HCT116 (cell line): ENCODE results near the gene CDCP2. TPM values are rescaled to one million over a fixed set of nuclear protein-coding genes. Genes with fewer than 3 reads are reported as not detected.

ENCODE experiments used
- ATAC-seq: fragments of 200-7000 bp; cut with Tn5 transposase; 2 replicates; pipeline ENCODE4 v1.9.1; 2020; ENCODE audit warnings: mild to moderate bottlenecking, moderate library complexity
- BruUV-seq: library from RNA; stranded (reverse); fragments of 400-500 nt; replicated peaks from 2 replicates; lab custom pipeline; 2021; lab: Mats Ljungman, UMichigan
- CTCF ChIA-PET: fragments of 300-600 bp; sonication (Branson Sonifier 250); formaldehyde crosslinking; loops from one replicate; lab custom pipeline; 2021; ENCODE audit warnings: antibody characterized with exemption; lab: Charles Lee
- POLR2A ChIA-PET: fragments of 300-600, 350-600 bp; sonication (Branson Sonifier 250); formaldehyde crosslinking; loops from one replicate; lab custom pipeline; 2021; ENCODE audit warnings: antibody characterized with exemption; lab: Charles Lee
- RAD21 ChIA-PET, 2 experiments: fragments of 300-600 bp; sonication (Branson Sonifier 250); formaldehyde crosslinking; loops; one replicate each; lab custom pipeline; 2023; ENCODE audit warnings: low total read pairs in 2 of 2; ENCODE audit not compliant: uncharacterized antibody in 2 of 2, unreplicated experiment in 2 of 2, low non-redundant PET in 1 of 2; lab: Charles Lee
- DNase-seq: peaks from one replicate; pipeline ENCODE4 v3.0.0-alpha.2; 2010; ENCODE audit warnings: low read depth, low spot score
- H2AFZ ChIP-seq: fragments of 200-600 bp; shearing (Covaris generic), sonication (generic); 2 replicates; pipeline ENCODE4 v1.6.1; 2017; ENCODE audit warnings: low read depth, mixed run types, mixed read lengths, antibody characterized with exemption, low read length; ENCODE audit not compliant: poor library complexity, severe bottlenecking
- H3K27ac ChIP-seq: 2 replicates; pipeline ENCODE4 v1.5.1; 2012; ENCODE audit warnings: low read depth, low read length
- H3K27me3 ChIP-seq: fragments of 200-600 bp; sonication (generic); 2 replicates; pipeline ENCODE4 v1.6.1; 2016; ENCODE audit warnings: mixed run types, low read length, mixed read lengths; ENCODE audit not compliant: insufficient read depth
- H3K36me3 ChIP-seq, 2 experiments: fragments of 200-500 bp in 1 of 2; fragments of 200-600 bp in 1 of 2; sonication (Bioruptor generic) in 1 of 2; sonication (generic) in 1 of 2; 2 replicates each; pipeline versions ENCODE4 v1.5.1 to v1.6.1; 2014 to 2016; ENCODE audit warnings: low read length in 2 of 2, inconsistent platforms in 1 of 2, mixed read lengths in 1 of 2, mixed run types in 1 of 2; ENCODE audit not compliant: insufficient read depth in 2 of 2, control insufficient read depth in 1 of 2
- H3K4me1 ChIP-seq, 2 experiments: fragments of 200-600 bp in 1 of 2; sonication (generic) in 1 of 2; 2 replicates each; pipeline versions ENCODE4 v1.5.1 to v1.6.1; 2012 to 2017; ENCODE audit warnings: low read length in 2 of 2, inconsistent platforms in 1 of 2, mild to moderate bottlenecking in 1 of 2, mixed read lengths in 1 of 2, mixed run types in 1 of 2, moderate library complexity in 1 of 2; ENCODE audit not compliant: insufficient read depth in 2 of 2, control insufficient read depth in 1 of 2
- H3K4me2 ChIP-seq: fragments of 200-600 bp; sonication (generic); 2 replicates; pipeline ENCODE4 v1.6.1; 2017; ENCODE audit warnings: mixed run types, low read length, mixed read lengths
- H3K4me3 ChIP-seq, 2 experiments: fragments of 200-600 bp in 1 of 2; sonication (generic) in 1 of 2; replicated peaks in 1 of 2; 2 replicates each; pipeline ENCODE4 v1.5.1; 2011 to 2016; ENCODE audit warnings: low read length in 2 of 2, control low read depth in 1 of 2, low read depth in 1 of 2, mild to moderate bottlenecking in 1 of 2, mixed read lengths in 1 of 2, mixed run types in 1 of 2
- H3K79me2 ChIP-seq: fragments of 200-600 bp; sonication (generic); 2 replicates; pipeline ENCODE4 v1.6.1; 2017; ENCODE audit warnings: mild to moderate bottlenecking, mixed run types, low read length, moderate library complexity, mixed read lengths; ENCODE audit not compliant: insufficient read depth
- H3K9ac ChIP-seq: fragments of 200-600 bp; sonication (generic); 2 replicates; pipeline ENCODE4 v1.6.1; 2016; ENCODE audit warnings: low read length, mixed read lengths
- H3K9me2 ChIP-seq: fragments of 200-600 bp; sonication (generic), shearing (Covaris generic); 2 replicates; pipeline ENCODE4 v1.6.1; 2017; ENCODE audit warnings: mixed run types, mild to moderate bottlenecking, moderate library complexity; ENCODE audit not compliant: insufficient read depth
- H3K9me3 ChIP-seq, 2 experiments: fragments of 200-500 bp in 1 of 2; fragments of 200-600 bp in 1 of 2; sonication (Bioruptor generic) in 1 of 2; sonication (generic) in 1 of 2; 2 replicates each; pipeline ENCODE4 v1.6.1; 2014 to 2017; ENCODE audit warnings: low read length in 2 of 2, mixed read lengths in 2 of 2, inconsistent platforms in 1 of 2, low read depth in 1 of 2, mild to moderate bottlenecking in 1 of 2, mixed run types in 1 of 2, moderate library complexity in 1 of 2; ENCODE audit not compliant: control insufficient read depth in 1 of 2, insufficient read depth in 1 of 2
- H4K20me1 ChIP-seq: fragments of 200-600 bp; sonication (generic), shearing (Covaris generic); 2 replicates; pipeline ENCODE4 v1.6.1; 2017; ENCODE audit warnings: mixed run types, mild to moderate bottlenecking, moderate library complexity; ENCODE audit not compliant: insufficient read depth
- ATF3 ChIP-seq: IDR thresholded peaks from 2 replicates; pipeline ENCODE4 v1.6.1; 2012
- CBX3 ChIP-seq: IDR thresholded peaks from 2 replicates; pipeline ENCODE4 v1.6.1; 2012; ENCODE audit warnings: low read depth
- CEBPB ChIP-seq: IDR thresholded peaks from 2 replicates; pipeline ENCODE4 v1.6.1; 2012; ENCODE audit warnings: low read depth
- CTCF ChIP-seq, 3 experiments: fragments of 200-600 bp in 1 of 3; sonication (generic) in 1 of 3; IDR thresholded peaks in 2 of 3; conservative IDR thresholded peaks in 1 of 3; 2 replicates each; pipeline ENCODE4 v1.5.1; 2012 to 2017; ENCODE audit warnings: low read depth in 2 of 3, low read length in 2 of 3, antibody characterized with exemption in 1 of 3, borderline replicate concordance in 1 of 3, control low read depth in 1 of 3, mild to moderate bottlenecking in 1 of 3, mixed read lengths in 1 of 3, mixed run types in 1 of 3, moderate library complexity in 1 of 3; ENCODE audit not compliant: insufficient read depth in 1 of 3
- EZH2 ChIP-seq: fragments of 200-600 bp; sonication (generic); IDR thresholded peaks from 2 replicates; pipeline ENCODE4 v1.6.1; 2017; ENCODE audit warnings: antibody characterized with exemption, mixed run types
- FOSL1 ChIP-seq: IDR thresholded peaks from 2 replicates; pipeline ENCODE4 v1.6.1; 2012; ENCODE audit warnings: low read depth
- JUND ChIP-seq: IDR thresholded peaks from 2 replicates; pipeline ENCODE4 v1.6.1; 2012
- MAX ChIP-seq: IDR thresholded peaks from 2 replicates; pipeline ENCODE4 v1.6.1; 2012
- POLR2A ChIP-seq: IDR thresholded peaks from 2 replicates; pipeline ENCODE4 v1.7.0; 2011; ENCODE audit warnings: borderline replicate concordance; ENCODE audit not compliant: insufficient read depth, insufficient read length; ENCODE audit errors: extremely low read depth
- RAD21 ChIP-seq: IDR thresholded peaks from 2 replicates; pipeline ENCODE4 v1.6.1; 2012; ENCODE audit warnings: low read depth, mild to moderate bottlenecking
- REST ChIP-seq: IDR thresholded peaks from 2 replicates; pipeline ENCODE4 v1.6.1; 2012; ENCODE audit warnings: low read depth
- SP1 ChIP-seq: IDR thresholded peaks from 2 replicates; pipeline ENCODE4 v1.6.1; 2012; ENCODE audit warnings: low read depth
- ZFX ChIP-seq: fragments of 450-650 bp; IDR thresholded peaks from 2 replicates; pipeline ENCODE4 v1.6.1; 2017
- intact Hi-C: fragments of 100-400 bp; cut with micrococcal nuclease; formaldehyde crosslinking; loops from 2 replicates; pipeline ENCODE4 v1.10.0; 2022
- total RNA-seq: library from RNA; stranded (reverse); gene quantifications from one replicate; pipeline ENCODE4 v1.2.1, GENCODE V29; 2021; ENCODE audit not compliant: unreplicated experiment

Gene CDCP2
- total RNA-seq, 1 experiment from 2014 or later = 0.22 TPM

- CTCF ChIA-PET = interaction anchor here (0.8 to 1.7 kb wide), 2 partner anchors 13 to 26 kb away, joined by 3 to 5 read pairs; no protein-coding TSS in a partner anchor
- POLR2A ChIA-PET = no interaction called here
These were observed 44.6 kb downstream of the CDCP2 start for GRCh38 chr1:54108156-54108555.

More at GRCh38 chr1:54108156-54108555, 44.6 kb downstream of the CDCP2 start:
- Histone ChIP-seq H3K36me3 (no peaks in the 10 kb centered on the region), H3K9me2 (no peaks in the 10 kb centered on the region), H3K4me3 (no peak overlapping the region), H4K20me1 (no peaks in the 10 kb centered on the region)
- intact Hi-C loops = no loop called here
- no peak for DNase-seq
- TF ChIP-seq ATF3 (no peak), REST (no peak), POLR2A (no peak), CTCF (IDR thresholded peaks at IDR 0.05 in 2 of 3, conservative IDR thresholded peaks at IDR 0.05 in 1 of 3; ENCODE audit: borderline replicate concordance in 1 of 3, insufficient read depth in 1 of 3, low read depth in 2 of 3, low read length in 2 of 3) (no peak), ZFX (no peak), CEBPB (no peak), SP1 (no peak), MAX (no peak), EZH2 (no peak), FOSL1 (no peak), RAD21 (no peak), JUND (no peak), CBX3 (no peak)
- TF ChIP-seq, all 23 proteins: peak for 0
- Histone ChIP-seq H3K27ac (no peak overlapping the region), H3K4me2 (no peak overlapping the region), H3K27me3 (no peaks in the 10 kb centered on the region), H3K79me2 (no peaks in the 10 kb centered on the region), H3K4me1 (no peaks in the 10 kb centered on the region), H2AFZ (no peak overlapping the region), H3K9ac (no peak overlapping the region), H3K9me3 (no peaks in the 10 kb centered on the region)
- RAD21 ChIA-PET = no interaction called here
- no peak for ATAC-seq
- BruUV-seq = no TSS peak
